Osteoblast (primary cell): ENCODE data around the gene CD2. TPM values are rescaled to one million over a fixed set of nuclear protein-coding genes. Genes with fewer than 3 reads are reported as not detected.

Source experiments
- DNase-seq: peaks from one replicate; pipeline ENCODE4 v3.0.0; 2011; ENCODE audit warnings: low spot score, mixed read lengths; ENCODE audit not compliant: insufficient read length; ENCODE audit errors: missing footprints
- H2AFZ ChIP-seq: 2 replicates; pipeline ENCODE4 v1.6.0; 2011; ENCODE audit warnings: mild to moderate bottlenecking, low read length
- H3K27ac ChIP-seq: 2 replicates; pipeline ENCODE4 v1.5.1; 2011; ENCODE audit warnings: mild to moderate bottlenecking, low read depth, low read length, moderate library complexity
- H3K27me3 ChIP-seq: 2 replicates; pipeline ENCODE4 v1.6.0; 2012; ENCODE audit warnings: mild to moderate bottlenecking, control low read depth, inconsistent platforms, low read length, moderate library complexity; ENCODE audit not compliant: insufficient read depth
- H3K36me3 ChIP-seq: 2 replicates; pipeline ENCODE4 v1.5.1; 2011; ENCODE audit warnings: mild to moderate bottlenecking, low read length, control low read depth, moderate library complexity; ENCODE audit not compliant: insufficient read depth
- H3K4me1 ChIP-seq: 2 replicates; pipeline ENCODE4 v1.5.1; 2011; ENCODE audit warnings: mild to moderate bottlenecking, low read length, control low read depth, moderate library complexity; ENCODE audit not compliant: insufficient read depth
- H3K4me2 ChIP-seq: 2 replicates; pipeline ENCODE4 v1.6.0; 2011; ENCODE audit warnings: mild to moderate bottlenecking, low read length; ENCODE audit not compliant: insufficient read depth
- H3K4me3 ChIP-seq: fragments of 200-600 bp; sonication (generic); 3 replicates; pipeline ENCODE4 v1.5.1; 2012; ENCODE audit warnings: mild to moderate bottlenecking, low read length, inconsistent platforms; ENCODE audit not compliant: insufficient read depth
- H3K79me2 ChIP-seq: 2 replicates; pipeline ENCODE4 v1.6.0; 2012; ENCODE audit warnings: mild to moderate bottlenecking, low read length, control low read depth, inconsistent platforms; ENCODE audit not compliant: insufficient read depth
- H3K9me3 ChIP-seq: 2 replicates; pipeline ENCODE4 v1.5.1; 2011; ENCODE audit warnings: low read depth, low read length, control low read depth
- H4K20me1 ChIP-seq: 2 replicates; pipeline ENCODE4 v1.6.0; 2012; ENCODE audit warnings: mild to moderate bottlenecking, low read length, control low read depth; ENCODE audit not compliant: insufficient read depth
- CTCF ChIP-seq: IDR thresholded peaks from 2 replicates; pipeline ENCODE4 v1.5.1; 2011; ENCODE audit warnings: mild to moderate bottlenecking, low read depth, low read length, moderate library complexity; ENCODE audit errors: extremely low read depth
- total RNA-seq: library from RNA; depleted of rRNA; stranded (reverse); fragments of >200 nt; gene quantifications from 2 replicates; pipeline ENCODE4 v1.2.3, GENCODE V29; 2012

CD2 gene
- not detected in 2 replicates for total RNA-seq

GRCh38 chr1:116754198-116754977 is at the start of gene CD2:
TSS of gene CD2 (plus strand) at chr1:116754430. CDS start at chr1:116754493, 63 bp downstream.
- H4K20me1 ChIP-seq, result no peaks in the 10 kb centered on the region
- no peak for DNase-seq
- no peak within 1 kb of the TSS for H3K27ac ChIP-seq
- H2AFZ ChIP-seq, result no peak within 1 kb of the TSS
- no peak within 1 kb of the TSS for H3K4me3 ChIP-seq
- no peaks in the 10 kb centered on the region for H3K4me1 ChIP-seq
- no peaks in the 10 kb centered on the region for H3K79me2 ChIP-seq
- no peak within 1 kb of the TSS for H3K4me2 ChIP-seq
- H3K36me3 ChIP-seq, result no peaks in the 10 kb centered on the region
- no peak for TF ChIP-seq CTCF
- no peaks in the 10 kb centered on the region for H3K9me3 ChIP-seq
- H3K27me3 ChIP-seq, result no peaks in the 10 kb centered on the region

- no peak for DNase-seq
- no peak overlapping the region for H3K4me3 ChIP-seq
- TF ChIP-seq CTCF, result no peak
- H3K27me3 ChIP-seq, result peaks cover 4% of the 10 kb centered on the region
- no peak overlapping the region for H2AFZ ChIP-seq
- no peak overlapping the region for H3K4me2 ChIP-seq
- no peaks in the 10 kb centered on the region for H3K79me2 ChIP-seq
- no peak overlapping the region for H3K27ac ChIP-seq
- H3K4me1 ChIP-seq, result no peaks in the 10 kb centered on the region
- H4K20me1 ChIP-seq, result no peaks in the 10 kb centered on the region
- H3K9me3 ChIP-seq, result no peaks in the 10 kb centered on the region
- H3K36me3 ChIP-seq, result no peaks in the 10 kb centered on the region
These were observed 48.1 kb upstream of the CD2 start for GRCh38 chr1:116706123-116706522.

- no peaks in the 10 kb centered on the region for H3K36me3 ChIP-seq
- no peaks in the 10 kb centered on the region for H4K20me1 ChIP-seq
- no peak for DNase-seq
- no peak for TF ChIP-seq CTCF
- H3K27ac ChIP-seq, result no peak overlapping the region
- H3K9me3 ChIP-seq, result no peaks in the 10 kb centered on the region
- no peak overlapping the region for H3K4me2 ChIP-seq
- H3K79me2 ChIP-seq, result no peaks in the 10 kb centered on the region
- H2AFZ ChIP-seq, result no peak overlapping the region
- peaks cover 4% of the 10 kb centered on the region for H3K27me3 ChIP-seq
- no peaks in the 10 kb centered on the region for H3K4me1 ChIP-seq
- H3K4me3 ChIP-seq, result no peak overlapping the region
These were observed 47.4 kb upstream of the CD2 start for GRCh38 chr1:116706841-116707240.

GRCh38 chr1:116708255-116708900 is 45.9 kb upstream of the CD2 start:
- TF ChIP-seq CTCF, result no peak
- Histone ChIP-seq H3K4me1 (no peaks in the 10 kb centered on the region), H3K27ac (no peak overlapping the region), H3K4me2 (no peak overlapping the region), H3K4me3 (no peak overlapping the region), H3K79me2 (no peaks in the 10 kb centered on the region), H2AFZ (no peak overlapping the region), H4K20me1 (no peaks in the 10 kb centered on the region), H3K36me3 (no peaks in the 10 kb centered on the region), H3K9me3 (no peaks in the 10 kb centered on the region), H3K27me3 (peaks cover 4% of the 10 kb centered on the region)
- no peak for DNase-seq
